A673 (cell line): ENCODE data around the gene NR6A1. TPM values are rescaled to one million over a fixed set of nuclear protein-coding genes. Genes with fewer than 3 reads are reported as not detected.
A peak's percentile ranks its signal among the peaks of the same experiment; 100 is the strongest.

Experiments
- BruUV-seq: library from RNA; stranded (reverse); fragments of 400-500 nt; replicated peaks from 2 replicates; lab custom pipeline; 2021; lab: Mats Ljungman, UMichigan
- CTCF ChIA-PET: fragments of 300-600 bp; sonication (Branson Sonifier 250); formaldehyde crosslinking; loops from one replicate; lab custom pipeline; 2022; ENCODE audit warnings: antibody characterized with exemption; lab: Charles Lee
- POLR2A ChIA-PET: fragments of 300-600 bp; sonication (Branson Sonifier 250); formaldehyde crosslinking; loops from one replicate; lab custom pipeline; 2022; ENCODE audit warnings: antibody characterized with exemption; ENCODE audit not compliant: low non-redundant PET; lab: Charles Lee
- DNase-seq: peaks from one replicate; pipeline ENCODE4 v3.0.0-alpha.2; 2015; ENCODE audit warnings: low spot score
- H3K27ac ChIP-seq: fragments of 200-600 bp; sonication (generic); 2 replicates; pipeline ENCODE4 v1.5.1; 2016; ENCODE audit warnings: mixed run types, low read depth, mild to moderate bottlenecking, mixed read lengths, antibody characterized with exemption, low read length; ENCODE audit not compliant: poor library complexity, severe bottlenecking
- H3K27me3 ChIP-seq: fragments of 200-600 bp; sonication (generic); replicated peaks from 2 replicates; pipeline ENCODE4 v1.6.1; 2017; ENCODE audit warnings: mixed run types, low read depth, mild to moderate bottlenecking, mixed read lengths, antibody characterized with exemption, low read length; ENCODE audit not compliant: insufficient read depth, poor library complexity
- H3K36me3 ChIP-seq: fragments of 200-600 bp; sonication (generic); 2 replicates; pipeline ENCODE4 v1.6.1; 2016; ENCODE audit warnings: mixed run types, mild to moderate bottlenecking, mixed read lengths, antibody characterized with exemption, low read length; ENCODE audit not compliant: insufficient read depth, poor library complexity, severe bottlenecking
- H3K4me1 ChIP-seq: fragments of 200-600 bp; sonication (generic); 2 replicates; pipeline ENCODE4 v1.6.1; 2017; ENCODE audit warnings: mixed run types, mild to moderate bottlenecking, mixed read lengths, antibody characterized with exemption, low read length; ENCODE audit not compliant: insufficient read depth, poor library complexity, severe bottlenecking
- H3K4me3 ChIP-seq: fragments of 200-600 bp; sonication (generic); 2 replicates; pipeline ENCODE4 v1.5.1; 2016; ENCODE audit warnings: low read depth, mixed run types, mild to moderate bottlenecking, mixed read lengths, low read length; ENCODE audit not compliant: poor library complexity, severe bottlenecking
- H3K9me3 ChIP-seq: fragments of 200-600 bp; sonication (generic); 2 replicates; pipeline ENCODE4 v1.6.1; 2016; ENCODE audit warnings: mixed run types, low read depth, mild to moderate bottlenecking, mixed read lengths, antibody characterized with exemption, low read length; ENCODE audit not compliant: poor library complexity, severe bottlenecking
- EZH2 ChIP-seq: fragments of 200-600 bp; sonication (generic); IDR thresholded peaks from 2 replicates; pipeline ENCODE4 v1.6.1; 2017; ENCODE audit warnings: borderline replicate concordance, low read depth, mild to moderate bottlenecking, mixed read lengths, antibody characterized with exemption, low read length; ENCODE audit not compliant: poor library complexity, severe bottlenecking
- intact Hi-C: fragments of 100-400 bp; cut with micrococcal nuclease; formaldehyde crosslinking; loops from one replicate; pipeline ENCODE4 v1.10.0; 2022; ENCODE audit not compliant: unreplicated experiment
- total RNA-seq: library from RNA; stranded (reverse); gene quantifications from 2 replicates; pipeline ENCODE4 v1.2.3, GENCODE V29; 2021
- TF ChIP-seq, protein P1 (sequence below): fragments of 300-800, 200-600 bp; sonication (generic); conservative IDR thresholded peaks from 2 replicates; pipeline ENCODE4 v1.5.1; 2017; ENCODE audit warnings: low read depth, mild to moderate bottlenecking, antibody characterized with exemption, low read length, moderate library complexity, mixed read lengths

Gene NR6A1
- total RNA-seq, 1 experiment from 2014 or later, result 5.3 TPM

DNA sequence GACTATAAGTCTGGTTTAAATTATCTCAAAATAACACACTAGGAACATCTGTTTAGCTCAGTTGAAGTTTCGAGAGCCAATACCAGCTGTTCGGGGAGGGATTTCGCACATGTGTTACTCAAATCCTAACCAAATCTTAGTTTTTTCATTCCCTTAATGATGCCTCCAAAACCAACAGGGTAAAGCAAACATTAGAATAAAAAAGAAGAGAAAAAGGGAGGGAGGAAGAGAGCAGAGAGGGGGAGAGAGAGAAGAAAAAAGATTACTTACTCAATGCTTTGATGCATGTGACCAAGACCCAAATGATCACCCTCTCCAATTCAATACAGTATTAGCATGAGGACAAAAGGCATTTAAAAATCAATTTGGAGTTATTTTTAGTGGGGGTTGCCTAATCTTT, 177.9 kb downstream of the NR6A1 start:
- CTCF ChIA-PET, result interaction anchor here (2.4 kb wide), 1 partner anchor 24 kb away, joined by 9 read pairs; no protein-coding TSS in a partner anchor
- H3K27ac ChIP-seq, result peak overlapping the region; percentile 65
- TF ChIP-seq, protein P1, sequence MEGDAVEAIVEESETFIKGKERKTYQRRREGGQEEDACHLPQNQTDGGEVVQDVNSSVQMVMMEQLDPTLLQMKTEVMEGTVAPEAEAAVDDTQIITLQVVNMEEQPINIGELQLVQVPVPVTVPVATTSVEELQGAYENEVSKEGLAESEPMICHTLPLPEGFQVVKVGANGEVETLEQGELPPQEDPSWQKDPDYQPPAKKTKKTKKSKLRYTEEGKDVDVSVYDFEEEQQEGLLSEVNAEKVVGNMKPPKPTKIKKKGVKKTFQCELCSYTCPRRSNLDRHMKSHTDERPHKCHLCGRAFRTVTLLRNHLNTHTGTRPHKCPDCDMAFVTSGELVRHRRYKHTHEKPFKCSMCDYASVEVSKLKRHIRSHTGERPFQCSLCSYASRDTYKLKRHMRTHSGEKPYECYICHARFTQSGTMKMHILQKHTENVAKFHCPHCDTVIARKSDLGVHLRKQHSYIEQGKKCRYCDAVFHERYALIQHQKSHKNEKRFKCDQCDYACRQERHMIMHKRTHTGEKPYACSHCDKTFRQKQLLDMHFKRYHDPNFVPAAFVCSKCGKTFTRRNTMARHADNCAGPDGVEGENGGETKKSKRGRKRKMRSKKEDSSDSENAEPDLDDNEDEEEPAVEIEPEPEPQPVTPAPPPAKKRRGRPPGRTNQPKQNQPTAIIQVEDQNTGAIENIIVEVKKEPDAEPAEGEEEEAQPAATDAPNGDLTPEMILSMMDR, result no peak

DNA sequence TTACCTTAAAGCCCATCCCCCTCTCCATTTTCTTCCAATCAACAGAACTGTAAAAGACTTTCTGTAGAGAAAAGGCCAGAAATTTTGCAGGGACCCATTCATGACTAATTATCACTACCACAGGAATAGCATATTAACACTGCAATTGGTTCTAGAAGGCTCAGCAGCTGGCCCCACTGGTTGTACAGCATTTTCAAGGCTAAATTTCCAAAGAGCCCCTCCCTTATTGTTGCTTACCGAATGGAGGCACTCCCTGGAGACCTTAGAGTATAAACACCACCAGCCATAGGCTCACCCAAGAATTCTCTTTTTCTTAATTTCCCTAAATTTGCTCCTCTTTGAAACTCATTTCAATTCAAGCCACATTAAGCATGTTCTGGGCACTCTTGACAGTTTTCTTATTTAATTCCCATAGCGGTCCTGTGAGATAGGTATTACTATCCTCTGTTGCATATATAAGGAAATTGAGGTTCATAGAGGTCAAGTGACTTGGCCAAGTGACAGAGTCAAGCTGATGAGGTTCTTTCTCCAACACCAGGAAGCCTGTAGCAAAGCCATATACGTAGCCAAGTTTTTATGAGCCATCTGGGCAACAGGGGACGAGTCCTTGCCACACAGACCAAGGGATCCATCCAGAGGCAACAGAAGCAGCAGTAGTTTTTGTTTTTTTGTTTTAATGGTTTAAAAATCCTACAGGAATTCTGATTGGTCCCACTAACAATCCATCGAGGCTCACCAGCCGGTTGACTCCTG, 180.0 kb downstream of the NR6A1 start:
- ChIA-PET POLR2A (no interaction called here), CTCF (no interaction called here)
- DNase-seq, result peak; percentile 33
- H3K4me3 ChIP-seq, result no peak overlapping the region
- no TSS peak for BruUV-seq
- H3K4me1 ChIP-seq, result peaks cover 45% of the 10 kb centered on the region
- no peaks in the 10 kb centered on the region for H3K27me3 ChIP-seq
- H3K9me3 ChIP-seq, result no peaks in the 10 kb centered on the region
- no peaks in the 10 kb centered on the region for H3K36me3 ChIP-seq
- TF ChIP-seq, protein P1, result no peak
- no peak for TF ChIP-seq EZH2
- peak overlapping the region; percentile 35 for H3K27ac ChIP-seq
- intact Hi-C loops, result no loop called here

More for the DNA sequence above, 177.9 kb downstream of the NR6A1 start:
- H3K9me3 ChIP-seq, result no peaks in the 10 kb centered on the region
- intact Hi-C loops, result no loop called here
- no peaks in the 10 kb centered on the region for H3K27me3 ChIP-seq
- no peaks in the 10 kb centered on the region for H3K36me3 ChIP-seq
- H3K4me3 ChIP-seq, result no peak overlapping the region
- POLR2A ChIA-PET, result no interaction called here
- H3K4me1 ChIP-seq, result peaks cover 49% of the 10 kb centered on the region
- no TSS peak for BruUV-seq
- no peak for DNase-seq

DNA sequence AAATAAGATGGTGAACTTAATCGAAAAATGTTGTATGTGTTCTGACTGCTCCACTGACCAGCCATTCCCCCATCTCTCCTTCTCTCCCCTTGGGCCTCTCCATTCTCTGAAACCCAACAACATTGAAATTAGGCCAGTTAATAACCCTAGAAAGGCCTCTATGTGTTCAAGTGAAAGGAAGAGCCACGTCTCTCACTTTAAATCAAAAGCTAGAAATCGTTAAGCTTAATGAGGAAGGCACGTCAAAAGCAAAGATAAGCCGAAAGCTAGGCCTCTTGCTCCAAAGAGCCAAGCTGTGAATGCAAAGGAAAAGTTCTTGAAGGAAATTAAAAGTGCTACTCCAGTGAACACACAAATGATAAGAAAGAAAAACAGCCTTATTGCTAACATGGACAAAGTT, 186.5 kb downstream of the NR6A1 start:
- no peaks in the 10 kb centered on the region for H3K27me3 ChIP-seq
- no peak overlapping the region for H3K4me3 ChIP-seq
- H3K4me1 ChIP-seq, result no peaks in the 10 kb centered on the region
- no peak for DNase-seq
- no peaks in the 10 kb centered on the region for H3K9me3 ChIP-seq
- POLR2A ChIA-PET, result no interaction called here
- TF ChIP-seq EZH2, result no peak
- TF ChIP-seq, protein P1, result no peak
- no peak overlapping the region for H3K27ac ChIP-seq
- no TSS peak for BruUV-seq
- CTCF ChIA-PET, result no interaction called here
- intact Hi-C loops, result no loop called here
- no peaks in the 10 kb centered on the region for H3K36me3 ChIP-seq
